HG02884 (cell line): Measurements from ENCODE around the gene WHAMM.
"Not testable (repeated sequence)": the region's sequence is repeated elsewhere in the genome, so short reads cannot be mapped to it uniquely, and the experiment has no call there.

ENCODE experiments used
- ATAC-seq: cut with Tn5 transposase; IDR thresholded peaks from one replicate; pipeline ENCODE4 v1.9.1; 2021; ENCODE audit warnings: mild to moderate bottlenecking, moderate library complexity; ENCODE audit not compliant: unreplicated experiment

The WHAMM gene

GRCh38 chr15:82802497-82802896 lies 6.9 kb upstream of the WHAMM start:
- ATAC-seq: no peak

- ATAC-seq: no peak
Measured at GRCh38 chr15:82803793-82804574, 5.4 kb upstream of the WHAMM start.

- no peak for ATAC-seq
Measured at GRCh38 chr15:82804575-82804949, 4.9 kb upstream of the WHAMM start.

GRCh38 chr15:82805994-82806406 lies 3.4 kb upstream of the WHAMM start, which contains the start of gene FSD2:
Gene FSD2, minus strand, starts transcription at chr15:82806069. Its CDS starts 18,679 bp downstream, at chr15:82787390.
- ATAC-seq: peak; percentile 46

- no peak for ATAC-seq
Measured at GRCh38 chr15:82807920-82808633, 1.4 kb upstream of the WHAMM start.

- no peak for ATAC-seq
Measured at GRCh38 chr15:82808634-82809041, 790 bp upstream of the WHAMM start.

GRCh38 chr15:82810061-82810889 lies 847 bp downstream of the WHAMM start:
- peak; percentile 7 for ATAC-seq

GRCh38 chr15:82810890-82811426 lies 1.5 kb downstream of the WHAMM start:
- no peak for ATAC-seq

- no peak for ATAC-seq
Measured at GRCh38 chr15:82812994-82813393, 3.6 kb downstream of the WHAMM start.

GRCh38 chr15:82820128-82820527 lies 10.7 kb downstream of the WHAMM start:
- ATAC-seq: no peak

GRCh38 chr15:82821396-82821795 lies 12.0 kb downstream of the WHAMM start:
- not testable (repeated sequence) for ATAC-seq

GRCh38 chr15:82821851-82822250 lies 12.4 kb downstream of the WHAMM start:
- ATAC-seq: not testable (repeated sequence)

GRCh38 chr15:82823049-82823448 lies 13.6 kb downstream of the WHAMM start:
- ATAC-seq: no peak

GRCh38 chr15:82828075-82828474 lies 18.6 kb downstream of the WHAMM start:
- no peak for ATAC-seq

- ATAC-seq: no peak
Measured at GRCh38 chr15:82829234-82829633, 19.8 kb downstream of the WHAMM start.

GRCh38 chr15:82830427-82831173 lies 21.2 kb downstream of the WHAMM start:
- ATAC-seq: no peak

- no peak for ATAC-seq
Measured at GRCh38 chr15:82831894-82832600, 22.6 kb downstream of the WHAMM start.

- peak; percentile 78 for ATAC-seq
Measured at GRCh38 chr15:82832601-82833361, 23.4 kb downstream of the WHAMM start.

- ATAC-seq: no peak
Measured at GRCh38 chr15:82833362-82833682, 23.9 kb downstream of the WHAMM start.
